GM19395 (cell line): ENCODE measurements around the gene SLC25A21.
"Not testable (repeated sequence)": the region's sequence is repeated elsewhere in the genome, so short reads cannot be mapped to it uniquely, and the experiment has no call there.

ENCODE experiments used
- ATAC-seq: cut with Tn5 transposase; IDR thresholded peaks from one replicate; pipeline ENCODE4 v1.9.1; 2021; ENCODE audit warnings: mild to moderate bottlenecking, moderate library complexity; ENCODE audit not compliant: unreplicated experiment

Gene SLC25A21

DNA sequence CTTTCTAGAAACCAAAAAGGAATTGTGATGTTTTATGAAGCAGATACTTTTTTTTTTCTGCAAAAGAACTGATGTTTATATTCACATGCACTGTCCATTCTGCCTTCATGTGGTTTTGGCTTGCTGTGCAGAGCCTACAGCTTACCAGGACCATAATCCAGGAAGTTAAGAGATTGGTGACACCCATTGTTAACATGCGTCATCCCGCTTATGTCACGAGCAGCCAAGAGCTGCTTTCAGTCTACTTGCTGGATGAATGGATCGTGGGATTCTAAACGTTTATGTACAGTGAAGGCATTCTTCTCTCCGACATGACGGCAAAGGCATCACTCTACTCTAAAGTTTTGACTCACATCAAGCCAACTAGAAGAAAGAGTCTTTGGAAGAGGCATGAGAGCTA lies 434.1 kb downstream of the SLC25A21 start:
- ATAC-seq = no peak

DNA sequence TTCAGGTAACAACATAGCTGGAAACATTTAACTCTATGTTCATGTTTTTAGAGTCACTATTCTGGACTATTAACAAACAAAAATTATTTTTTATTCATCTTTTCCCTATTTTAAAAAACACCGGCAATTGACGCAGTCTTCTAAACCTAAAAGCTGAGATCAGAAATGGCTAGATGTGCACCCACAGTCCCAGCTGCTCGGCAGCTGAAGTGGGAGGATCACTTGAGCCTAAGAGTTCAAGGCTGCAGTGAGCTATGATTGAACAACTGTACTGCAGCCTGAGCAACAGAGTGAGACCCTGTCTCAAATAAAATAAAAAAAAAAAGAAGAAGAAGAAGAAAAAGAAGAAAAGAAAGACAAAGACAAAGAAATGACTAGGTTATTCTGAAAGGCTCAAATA lies 446.3 kb downstream of the SLC25A21 start:
- no peak for ATAC-seq

DNA sequence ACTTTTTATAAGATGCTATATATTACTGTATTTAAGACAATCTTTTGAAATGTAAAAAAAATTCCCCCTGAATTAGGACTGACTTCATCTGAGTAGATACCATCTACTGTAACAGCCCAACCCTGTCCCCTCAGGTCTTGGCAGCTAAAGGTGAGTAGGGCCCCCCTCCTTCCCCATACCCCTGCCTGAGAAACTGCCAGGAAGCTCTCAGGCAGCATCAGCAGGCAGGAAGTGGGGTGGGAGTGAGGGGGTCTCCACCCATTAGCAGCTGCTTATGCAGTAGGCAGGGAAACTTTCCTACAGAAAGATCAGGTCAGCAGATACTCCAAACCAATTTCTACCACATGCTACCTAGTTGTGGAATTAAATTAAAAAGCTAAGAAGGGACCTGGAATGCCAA lies 448.2 kb downstream of the SLC25A21 start:
- no peak for ATAC-seq

DNA sequence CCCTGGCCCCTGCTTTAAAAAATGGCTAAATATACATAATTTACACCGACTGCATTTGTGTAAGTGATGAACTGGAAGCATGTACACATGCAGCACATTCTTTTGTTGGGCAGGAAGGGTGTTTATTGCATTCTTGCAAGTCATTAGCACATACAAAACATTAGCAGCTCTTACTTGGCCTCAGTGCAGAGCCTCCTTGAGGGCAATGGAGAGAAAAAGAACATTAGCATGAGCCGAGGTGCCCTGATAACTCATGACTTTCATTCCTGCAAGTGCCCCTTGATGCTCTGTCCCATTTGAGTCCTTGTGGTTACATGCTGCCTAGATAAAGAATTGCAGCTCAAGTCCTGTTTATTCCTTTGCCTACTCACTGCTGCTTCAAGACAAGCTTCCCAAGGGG lies 448.9 kb downstream of the SLC25A21 start:
- ATAC-seq = no peak

DNA sequence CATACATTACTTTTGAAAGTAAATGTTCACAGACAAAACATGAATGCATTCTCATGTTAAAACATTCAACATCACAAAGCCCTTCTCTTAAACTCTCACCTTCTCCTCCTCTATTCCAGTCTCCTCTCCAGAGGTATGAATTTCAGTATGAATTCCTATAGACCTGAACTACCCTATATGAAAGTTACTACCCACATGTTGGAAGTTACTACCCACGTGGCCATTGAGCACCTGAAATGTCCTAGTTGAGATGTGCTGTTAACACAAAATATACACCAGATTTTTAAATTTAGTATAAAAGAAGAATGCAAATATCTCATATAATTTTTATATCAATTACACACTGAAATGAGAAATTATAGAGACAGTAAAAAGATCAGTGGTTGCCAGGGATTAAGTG lies 450.5 kb downstream of the SLC25A21 start:
- no peak for ATAC-seq

DNA sequence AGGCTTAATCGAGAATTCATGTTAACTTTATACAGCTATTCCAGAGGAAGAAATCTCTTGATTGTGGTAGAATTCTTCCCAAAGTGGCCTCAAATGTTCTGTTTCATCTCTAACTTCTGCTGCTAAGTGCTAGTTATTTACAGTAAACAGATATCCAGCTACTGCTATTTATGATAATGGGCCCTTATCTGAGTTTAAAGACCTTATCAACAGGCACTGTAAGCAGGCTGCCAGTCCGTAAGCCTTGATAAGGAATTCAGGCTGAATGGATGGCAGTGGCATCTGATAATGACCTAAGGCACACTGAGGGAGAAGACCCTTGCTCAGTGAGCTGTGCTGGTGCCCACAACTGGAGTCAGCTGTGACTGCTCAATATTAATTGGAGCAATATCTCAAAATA lies 451.7 kb downstream of the SLC25A21 start:
- ATAC-seq = no peak

DNA sequence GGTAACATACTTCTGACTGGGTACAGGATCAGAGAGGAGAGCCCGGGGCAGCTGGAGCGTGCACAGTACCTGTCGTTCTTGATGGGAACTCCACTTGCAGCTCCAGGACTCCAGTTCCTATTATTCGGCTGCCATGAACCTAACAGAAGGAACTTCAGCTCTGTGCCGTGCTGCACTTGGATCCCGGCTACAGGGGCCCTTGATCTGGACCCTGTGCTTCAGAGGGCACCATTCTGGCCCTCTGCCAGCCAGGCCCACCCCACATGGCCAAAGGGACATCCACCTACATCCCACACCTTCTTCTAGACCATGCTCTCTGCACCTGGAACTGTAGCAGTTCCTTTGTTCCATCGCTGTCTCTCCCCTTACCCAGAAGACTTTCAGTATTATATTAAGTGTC lies 452.6 kb downstream of the SLC25A21 start:
- ATAC-seq = no peak

DNA sequence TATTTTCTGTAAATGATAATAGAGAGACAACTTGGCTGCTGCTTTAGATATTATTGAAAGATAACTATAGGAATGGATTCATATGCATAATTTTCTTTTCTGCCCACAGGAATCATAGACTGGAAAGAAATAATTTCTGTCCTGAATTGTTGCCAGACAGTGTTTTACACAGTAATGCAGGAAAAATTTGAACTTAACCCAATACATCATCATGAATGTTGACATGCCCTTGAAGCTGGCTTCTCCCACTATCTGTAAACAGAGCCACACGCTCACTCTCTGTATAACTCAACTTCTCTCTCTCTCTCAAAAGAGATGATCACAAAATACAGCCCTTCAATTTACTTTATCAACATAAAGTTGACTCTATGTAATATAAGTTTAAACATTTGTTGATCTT lies 454.2 kb downstream of the SLC25A21 start:
- no peak for ATAC-seq

DNA sequence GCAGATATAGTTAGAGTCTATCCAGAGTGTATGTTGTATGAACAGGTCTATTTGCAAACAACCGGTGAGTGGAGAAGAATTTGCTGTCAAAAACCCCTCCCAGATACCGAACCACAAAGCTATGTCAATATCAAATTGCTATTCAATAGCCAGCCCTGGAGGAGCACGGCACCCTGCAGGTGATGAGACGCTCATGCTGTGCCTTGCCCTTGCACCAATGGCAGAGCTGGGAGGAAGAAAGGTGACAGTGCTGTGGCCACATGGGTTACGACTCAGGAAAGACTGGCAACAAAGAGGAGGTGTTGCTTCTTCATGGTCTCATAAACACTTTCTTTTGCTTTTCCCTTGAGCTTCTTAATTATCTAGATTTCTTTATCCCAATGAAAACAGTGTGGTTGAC lies 455.0 kb downstream of the SLC25A21 start:
- no peak for ATAC-seq

DNA sequence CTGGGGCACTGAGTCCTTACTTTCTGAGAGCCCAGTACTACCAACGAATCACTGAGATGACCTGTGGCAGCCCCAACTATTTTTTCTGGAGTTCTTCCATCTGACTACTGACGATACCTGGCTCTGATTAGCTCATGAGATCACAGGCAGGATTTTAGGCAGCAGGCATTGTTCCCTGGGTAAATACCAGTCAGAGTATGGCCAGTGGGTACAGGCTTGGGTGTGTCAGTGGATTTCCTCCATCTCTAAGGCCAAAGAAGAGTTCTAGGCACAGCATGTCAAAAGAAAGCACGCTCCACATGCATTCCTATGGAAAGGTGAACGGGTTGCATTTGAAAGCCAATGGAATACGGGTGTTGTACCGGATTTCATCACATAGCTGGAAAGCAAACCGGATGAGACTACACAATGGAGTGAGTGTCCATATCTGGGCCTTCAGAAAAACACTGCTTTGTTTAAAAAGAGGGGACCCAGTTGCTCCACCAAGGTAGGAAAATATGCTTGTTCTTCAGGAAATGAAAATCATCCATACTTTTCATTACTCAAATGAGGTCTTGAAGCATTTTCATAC lies 455.7 kb downstream of the SLC25A21 start:
- ATAC-seq = no peak

DNA sequence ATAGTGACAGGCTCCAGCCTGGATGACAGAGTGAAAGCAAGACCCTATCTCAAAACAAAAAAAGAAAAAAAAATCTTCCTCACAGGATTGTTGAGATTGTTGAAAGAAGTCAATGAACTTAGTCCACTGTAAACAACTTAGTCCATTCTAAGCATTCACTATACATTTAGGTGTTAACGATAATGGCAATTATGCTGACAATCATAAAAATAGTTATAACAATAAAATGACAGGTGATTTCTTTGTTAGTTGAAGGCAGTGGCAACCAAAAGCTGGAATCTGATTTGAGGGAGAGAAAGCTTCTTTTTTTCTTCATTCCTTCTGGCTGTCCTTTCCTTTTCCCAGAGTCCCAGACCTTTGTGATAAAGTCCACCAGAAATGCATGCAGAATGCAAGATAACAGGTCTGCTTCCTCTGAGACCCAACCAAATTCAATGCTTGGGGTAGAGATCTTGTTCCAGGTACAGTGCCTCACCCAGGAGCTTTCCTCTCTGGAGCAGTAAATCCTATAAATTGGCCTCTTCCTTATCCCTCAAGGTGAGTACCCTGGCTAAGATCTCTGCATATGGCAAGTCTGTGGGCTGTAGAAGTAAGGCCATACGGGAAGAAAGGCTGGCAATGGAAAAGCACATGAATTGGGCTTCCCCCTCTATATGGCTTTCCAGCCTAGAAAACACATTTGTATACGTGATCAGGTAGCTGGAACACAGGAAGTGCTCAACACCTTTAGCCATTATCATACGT lies 458.3 kb downstream of the SLC25A21 start:
- no peak for ATAC-seq

DNA sequence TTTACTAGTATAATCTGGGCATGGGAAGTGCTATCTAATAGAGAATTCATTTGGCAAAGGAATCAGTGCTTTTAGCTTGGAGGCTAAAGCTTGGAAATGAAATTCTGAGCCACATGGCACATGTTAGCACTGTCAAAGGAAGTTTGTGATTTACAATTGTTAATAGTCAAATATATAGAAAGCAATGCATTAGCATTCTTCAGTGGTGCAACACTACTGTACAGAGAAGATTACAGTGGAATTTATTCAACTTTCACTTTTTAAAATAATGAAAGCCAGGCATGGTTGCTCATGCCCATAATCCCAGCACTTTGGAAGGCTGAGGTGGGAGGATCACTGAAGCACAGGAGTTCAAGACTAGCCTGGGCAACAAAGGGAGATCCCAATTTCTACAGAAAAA lies 464.8 kb downstream of the SLC25A21 start:
- ATAC-seq = no peak

DNA sequence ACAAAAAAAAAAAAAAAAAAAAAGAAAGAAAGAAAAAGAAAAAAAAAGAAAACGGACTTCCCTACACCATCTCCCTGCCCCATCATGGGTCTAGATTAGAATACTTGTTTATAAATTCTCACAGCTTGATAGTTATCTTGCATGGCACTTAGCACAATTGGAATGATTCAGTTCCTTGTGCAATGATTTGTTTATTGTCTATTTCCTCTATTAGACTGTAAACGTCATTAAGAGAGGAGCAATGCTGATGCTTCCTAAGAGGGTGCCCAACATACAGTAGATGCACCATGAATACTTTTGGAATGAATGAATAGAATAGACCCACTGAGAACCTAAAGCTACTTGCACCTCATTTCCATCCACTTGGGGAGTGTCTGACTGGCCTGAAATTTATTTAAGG lies 469.9 kb downstream of the SLC25A21 start:
- no peak for ATAC-seq

DNA sequence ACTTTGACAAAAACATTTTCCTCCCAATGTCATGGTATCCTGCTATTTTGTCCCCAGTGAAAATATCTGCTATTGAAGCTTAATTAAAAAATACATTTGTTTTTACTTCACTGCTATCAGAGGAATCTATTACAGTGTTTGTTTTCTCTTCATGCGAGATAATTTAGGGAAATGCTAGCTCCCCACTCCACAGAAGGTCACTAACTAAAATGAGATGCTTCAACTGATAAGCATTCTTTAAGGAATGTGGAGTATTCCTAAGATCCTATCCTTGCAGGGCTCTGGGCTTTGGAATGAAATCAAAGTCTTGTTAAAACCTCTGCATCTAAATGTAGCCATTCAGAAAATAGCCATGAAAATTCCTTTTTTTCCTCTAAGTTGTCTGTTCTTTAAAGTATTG lies 471.3 kb downstream of the SLC25A21 start:
- ATAC-seq = no peak

DNA sequence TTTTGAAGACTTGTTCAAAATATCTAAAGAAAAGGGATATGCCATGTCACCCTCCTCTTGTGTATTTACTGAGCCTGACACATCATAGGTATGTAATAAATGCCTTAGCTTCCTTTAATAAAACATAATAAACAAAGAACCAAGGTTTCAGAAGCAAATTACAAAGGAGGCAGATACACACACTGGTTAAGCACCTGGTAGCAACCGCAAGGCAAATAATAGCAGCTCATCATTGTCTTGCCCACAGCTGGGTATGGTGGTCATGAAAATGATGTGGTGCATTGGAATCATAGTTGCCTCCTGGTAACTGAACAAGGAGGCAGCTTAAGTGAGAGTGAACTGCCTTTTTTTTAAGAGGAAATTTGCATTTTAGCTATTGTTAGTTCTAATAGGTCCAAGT lies 471.8 kb downstream of the SLC25A21 start:
- ATAC-seq = no peak

DNA sequence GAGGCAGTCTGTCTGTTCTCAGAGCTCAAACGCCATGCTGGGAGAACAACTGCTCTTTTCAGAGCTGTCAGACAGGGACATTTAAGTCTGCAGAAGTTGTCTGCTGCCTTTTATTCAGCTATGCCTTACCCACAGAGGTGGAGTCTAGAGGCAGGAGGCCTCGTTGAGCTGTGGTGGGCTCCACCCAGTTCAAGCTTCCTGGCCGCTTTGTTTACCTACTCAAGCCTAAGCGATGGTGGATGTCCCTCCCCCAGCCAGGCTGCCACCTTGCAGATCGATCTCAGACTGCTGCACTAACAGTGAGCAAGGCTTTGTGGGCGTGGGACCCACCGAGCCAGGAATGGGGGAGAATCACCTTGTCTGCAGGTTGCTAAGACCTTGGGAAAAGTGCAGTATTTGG lies 473.0 kb downstream of the SLC25A21 start:
- not testable (repeated sequence) for ATAC-seq

DNA sequence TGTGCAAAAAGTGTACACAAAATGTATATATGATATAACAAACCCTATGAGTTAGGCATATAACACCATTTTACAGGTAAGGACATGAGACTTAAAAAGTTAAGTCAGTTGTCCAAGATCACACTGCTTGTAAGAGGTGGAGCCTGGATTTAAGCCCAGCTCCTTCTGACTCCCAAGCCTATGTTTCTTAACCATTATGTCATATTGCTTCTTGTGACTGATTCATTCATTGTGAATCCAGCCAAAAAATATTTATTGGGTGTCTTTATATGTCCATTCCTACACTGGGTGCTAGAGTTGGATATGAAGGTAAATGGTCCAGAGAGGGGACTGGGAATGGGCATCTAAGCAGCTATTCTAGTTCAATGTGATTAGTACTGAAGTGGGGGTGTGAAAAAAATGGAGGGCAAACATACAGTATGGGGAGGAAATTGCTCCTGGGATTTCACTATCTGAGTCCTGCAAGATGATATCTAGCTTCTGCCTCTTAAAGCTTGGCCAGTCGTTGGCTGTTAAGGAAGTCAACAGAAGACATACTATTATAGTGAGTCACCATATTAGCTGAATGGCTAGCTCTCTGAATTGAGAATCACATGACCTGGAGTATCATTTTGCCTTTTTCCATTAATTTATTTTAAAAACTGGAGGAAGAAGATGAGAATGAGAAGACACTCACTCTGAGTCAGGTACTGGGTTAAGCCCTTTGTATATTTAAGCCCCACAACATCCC lies 481.9 kb downstream of the SLC25A21 start:
- ATAC-seq = no peak

DNA sequence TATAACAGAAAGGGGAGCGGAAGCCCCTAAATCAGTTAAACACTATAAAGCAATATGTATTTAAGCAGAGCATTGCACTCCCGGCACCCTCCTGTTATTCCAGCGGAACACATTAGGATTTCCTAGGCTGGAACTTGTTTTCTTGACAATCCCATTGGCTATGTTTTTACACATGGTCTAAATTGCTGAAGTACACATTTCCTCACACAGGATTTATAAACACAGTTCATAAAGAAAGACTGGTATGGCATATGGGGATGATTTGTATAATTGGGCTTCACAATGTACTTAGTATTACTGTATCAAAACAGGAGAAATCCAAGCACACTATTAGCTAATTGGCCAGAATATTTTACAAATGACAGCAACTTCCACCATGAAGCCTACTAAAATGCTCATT lies 487.5 kb downstream of the SLC25A21 start:
- no peak for ATAC-seq

DNA sequence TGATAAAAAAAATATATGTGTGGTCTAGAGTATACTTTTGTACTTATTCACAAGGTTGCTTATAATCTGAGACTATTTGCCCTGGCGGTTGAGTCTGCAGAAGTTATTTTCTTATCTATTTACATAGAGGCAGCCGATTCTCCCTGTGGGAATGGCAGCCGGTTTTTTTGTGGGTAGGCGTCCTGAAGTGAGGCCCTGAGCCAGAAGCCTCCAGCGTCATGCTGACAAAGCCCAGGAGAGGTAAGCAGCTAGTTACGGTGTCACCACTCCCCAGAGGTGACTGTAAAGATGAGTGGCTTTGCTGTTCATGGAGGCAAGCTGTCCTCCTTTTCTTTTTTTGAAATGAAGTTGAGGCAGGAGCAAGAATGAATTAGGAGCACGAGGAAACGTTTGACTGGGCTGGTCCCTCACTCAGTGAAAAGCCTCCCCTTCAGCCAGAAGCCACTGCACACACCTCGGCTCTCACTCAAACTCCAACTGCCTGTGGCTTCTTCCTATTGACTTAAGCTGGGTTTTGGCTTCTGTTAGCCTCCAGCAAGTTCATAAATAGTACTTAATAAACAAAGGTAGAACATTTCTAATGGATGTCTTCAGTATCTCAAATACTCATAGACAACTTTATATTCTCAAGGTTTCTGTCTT lies 489.2 kb downstream of the SLC25A21 start:
- ATAC-seq = no peak

DNA sequence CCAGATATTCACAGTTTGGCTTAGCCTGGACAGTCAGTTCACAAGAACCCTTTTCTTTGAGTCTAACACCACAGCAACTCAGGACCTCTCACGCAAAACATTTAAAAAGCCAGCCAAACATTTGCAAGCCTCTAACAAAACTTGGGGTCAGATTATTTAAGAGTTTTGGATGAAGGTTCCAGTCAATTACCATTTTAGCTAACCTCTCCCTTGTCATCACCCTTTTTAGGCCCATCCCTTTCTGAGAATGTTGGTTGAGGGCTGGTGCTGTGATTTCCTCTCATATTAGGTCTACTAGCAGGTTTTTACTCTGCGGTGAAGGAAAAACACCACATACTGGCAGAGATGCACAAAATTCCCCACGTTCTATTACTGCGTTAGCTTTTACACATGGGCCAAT lies 490.1 kb downstream of the SLC25A21 start:
- no peak for ATAC-seq

DNA sequence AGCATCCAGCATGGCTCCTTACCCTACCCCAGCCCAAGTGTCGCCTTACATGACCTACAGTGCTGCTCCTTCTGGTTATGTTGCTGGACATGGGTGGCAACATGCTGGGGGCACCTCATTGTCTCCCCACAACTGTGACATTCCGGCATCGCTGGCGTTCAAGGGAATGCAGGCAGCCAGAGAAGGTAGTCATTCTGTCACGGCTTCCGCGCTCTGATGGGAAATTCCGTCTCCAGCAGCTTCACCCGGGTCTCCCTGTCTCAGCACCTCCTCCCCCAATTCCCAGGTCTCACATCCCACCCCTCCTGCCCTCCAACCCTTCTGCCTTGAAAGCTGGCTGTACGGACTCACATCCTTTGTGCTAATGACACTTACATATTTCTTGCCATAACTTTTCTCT lies 496.2 kb downstream of the SLC25A21 start:
- no peak for ATAC-seq

DNA sequence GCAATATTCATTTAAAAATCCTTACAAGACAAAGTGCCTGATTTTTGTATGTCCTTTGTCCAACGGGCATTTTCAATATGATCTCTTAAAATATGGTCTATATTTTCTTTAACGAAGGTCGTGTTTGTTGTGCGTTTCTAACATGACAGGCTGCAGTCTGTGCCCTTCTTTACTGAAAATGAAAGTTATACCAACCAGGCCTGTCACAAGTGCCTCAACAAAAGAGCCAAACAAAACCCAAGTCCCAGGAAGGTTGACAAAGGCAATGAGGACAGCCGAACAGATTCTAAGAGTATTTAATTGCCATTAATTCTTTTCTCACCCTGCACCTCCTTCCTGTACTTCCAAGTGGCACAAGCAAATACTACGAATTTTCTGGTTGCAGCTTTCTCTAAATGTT lies 496.8 kb downstream of the SLC25A21 start:
- no peak for ATAC-seq
